Endothelial cell of umbilical vein (primary cell): ENCODE data around the gene EMC8. TPM values are rescaled to one million over a fixed set of nuclear protein-coding genes. Genes with fewer than 3 reads are reported as not detected.

ENCODE experiments used
- BruUV-seq: library from RNA; stranded (reverse); fragments of 400-500 nt; replicated peaks from 2 replicates; lab custom pipeline; 2021; lab: Mats Ljungman, UMichigan
- CTCF ChIA-PET: fragments of 300-600, 350-600 bp; sonication (Branson Sonifier 250); formaldehyde crosslinking; loops from one replicate; lab custom pipeline; 2021; ENCODE audit warnings: antibody characterized with exemption, inconsistent platforms; lab: Charles Lee
- POLR2A ChIA-PET: fragments of 300-600, 350-600 bp; sonication (Branson Sonifier 250); formaldehyde crosslinking; loops from one replicate; lab custom pipeline; 2021; ENCODE audit warnings: antibody characterized with exemption, inconsistent platforms; lab: Charles Lee
- DNase-seq: peaks from one replicate; pipeline ENCODE4 v3.0.0-alpha.2; 2011; ENCODE audit warnings: low read depth, low spot score
- FAIRE-seq: peaks from 2 replicates; lab custom pipeline; 2011; peaks lifted over from hg19 to GRCh38; lab: Jason Lieb, UNC
- H2AFZ ChIP-seq: 2 replicates; pipeline ENCODE4 v1.6.0; 2012; ENCODE audit warnings: low read depth, low read length, control low read depth, inconsistent platforms
- H3K27ac ChIP-seq: 2 replicates; pipeline ENCODE4 v1.5.1; 2011; ENCODE audit warnings: low read depth, mild to moderate bottlenecking, control low read depth, low read length, moderate library complexity; ENCODE audit not compliant: insufficient read depth
- H3K27me3 ChIP-seq, 2 experiments: 2 replicates each; pipeline versions ENCODE4 v1.6.0 to v1.6.1; 2011; ENCODE audit warnings: low read length in 2 of 2, mixed read lengths in 1 of 2; ENCODE audit not compliant: control insufficient read depth in 2 of 2, insufficient read depth in 2 of 2
- H3K36me3 ChIP-seq, 2 experiments: 2 replicates in 1 of 2; 3 replicates in 1 of 2; pipeline ENCODE4 v1.5.1; 2011; ENCODE audit warnings: low read length in 2 of 2, mild to moderate bottlenecking in 1 of 2, moderate library complexity in 1 of 2; ENCODE audit not compliant: control insufficient read depth in 2 of 2, insufficient read depth in 2 of 2; ENCODE audit errors: extremely low read depth in 1 of 2
- H3K4me1 ChIP-seq: 3 replicates; pipeline ENCODE4 v1.5.1; 2011; ENCODE audit warnings: mild to moderate bottlenecking, low read length; ENCODE audit not compliant: control insufficient read depth, insufficient read depth; ENCODE audit errors: extremely low read depth
- H3K4me2 ChIP-seq: 2 replicates; pipeline ENCODE4 v1.6.1; 2011; ENCODE audit warnings: low read length, control low read depth, mixed read lengths; ENCODE audit not compliant: insufficient read depth
- H3K4me3 ChIP-seq, 3 experiments: fragments of 200-600 bp in 1 of 3; sonication (generic), shearing (Covaris generic) in 1 of 3; replicated peaks in 1 of 3; 2 replicates each; pipeline ENCODE4 v1.5.1; 2011 to 2016; ENCODE audit warnings: control low read depth in 3 of 3, low read length in 3 of 3, mild to moderate bottlenecking in 2 of 3, inconsistent platforms in 1 of 3, low read depth in 1 of 3, moderate library complexity in 1 of 3; ENCODE audit not compliant: insufficient read depth in 1 of 3
- H3K79me2 ChIP-seq: 2 replicates; pipeline ENCODE4 v1.6.0; 2012; ENCODE audit warnings: low read length, inconsistent platforms; ENCODE audit not compliant: control insufficient read depth, insufficient read depth
- H3K9ac ChIP-seq: replicated peaks from 2 replicates; pipeline ENCODE3; 2011; ENCODE audit warnings: low read length, control low read depth; ENCODE audit not compliant: insufficient read depth; ENCODE audit errors: extremely low read depth
- H3K9me1 ChIP-seq: replicated peaks from 3 replicates; pipeline ENCODE4 v1.6.0; 2011; ENCODE audit warnings: mild to moderate bottlenecking, low read length; ENCODE audit not compliant: control insufficient read depth, insufficient read depth; ENCODE audit errors: extremely low read depth
- H3K9me3 ChIP-seq: replicated peaks from 2 replicates; pipeline ENCODE4 v1.5.1; 2012; ENCODE audit warnings: low read length, inconsistent platforms; ENCODE audit not compliant: control insufficient read depth, insufficient read depth
- H4K20me1 ChIP-seq: replicated peaks from 2 replicates; pipeline ENCODE3; 2011; ENCODE audit warnings: mild to moderate bottlenecking, low read length; ENCODE audit not compliant: control insufficient read depth, insufficient read depth; ENCODE audit errors: extremely low read depth
- CTCF ChIP-seq, 2 donors: IDR thresholded peaks; 1 replicate in 1 of 2; 2 replicates in 1 of 2; pipeline ENCODE4 v1.5.1; 2011; ENCODE audit warnings: low read length in 2 of 2, mild to moderate bottlenecking in 2 of 2, moderate library complexity in 2 of 2, control low read depth in 1 of 2, inconsistent platforms in 1 of 2, low read depth in 1 of 2; ENCODE audit not compliant: insufficient read depth in 1 of 2; ENCODE audit errors: extremely low read depth in 1 of 2
- EZH2 ChIP-seq: IDR thresholded peaks from 2 replicates; pipeline ENCODE4 v1.6.1; 2012; ENCODE audit warnings: borderline replicate concordance, low read depth, mild to moderate bottlenecking, moderate library complexity, low read length, inconsistent platforms; ENCODE audit not compliant: severe bottlenecking
- FOS ChIP-seq: IDR thresholded peaks from 2 replicates; pipeline ENCODE4 v1.6.1; 2011; ENCODE audit warnings: mild to moderate bottlenecking, low read length, moderate library complexity, borderline replicate concordance; ENCODE audit not compliant: insufficient read depth
- GATA2 ChIP-seq: IDR thresholded peaks from 2 replicates; pipeline ENCODE4 v1.7.0; 2011; ENCODE audit warnings: low read depth, mild to moderate bottlenecking, moderate library complexity, mixed read lengths, low read length; ENCODE audit not compliant: insufficient read length, insufficient read depth
- JUN ChIP-seq: IDR thresholded peaks from 2 replicates; pipeline ENCODE4 v1.6.1; 2011; ENCODE audit warnings: borderline replicate concordance, low read depth; ENCODE audit not compliant: insufficient read length, insufficient read depth
- MAX ChIP-seq: IDR thresholded peaks from 2 replicates; pipeline ENCODE4 v1.6.1; 2011; ENCODE audit not compliant: insufficient read depth, insufficient read length
- MYC ChIP-seq: IDR thresholded peaks from one replicate; pipeline ENCODE4 v1.6.1; 2011; ENCODE audit warnings: mild to moderate bottlenecking, low read depth, low read length
- POLR2A ChIP-seq: IDR thresholded peaks from 2 replicates; pipeline ENCODE4 v1.6.1; 2012; ENCODE audit warnings: low read depth, mild to moderate bottlenecking, control low read depth, low read length
- POLR2AphosphoS5 ChIP-seq: IDR thresholded peaks from 2 replicates; pipeline ENCODE4 v1.6.1; 2012; ENCODE audit warnings: low read depth, mild to moderate bottlenecking, control low read depth, low read length, moderate library complexity; ENCODE audit not compliant: insufficient read depth
- dilution Hi-C: fragments of 300-500 bp; cut with MboI; formaldehyde crosslinking; loops from one replicate; pipeline ENCODE4 v1.15.0; 2019; ENCODE audit warnings: low sequenced_read_pairs; ENCODE audit not compliant: extremely low pct_ligation_motif_present
- intact Hi-C: fragments of 100-400 bp; cut with micrococcal nuclease; formaldehyde crosslinking; loops from one replicate; pipeline ENCODE4 v1.10.0; 2022
- polyA plus RNA-seq, 4 experiments: library from polyadenylated mRNA; depleted of rRNA in 3 of 4; stranded (reverse) in 3 of 4; unstranded in 1 of 4; fragments of >200 nt; gene quantifications; 2 replicates each; pipeline versions ENCODE4 v1.2.1 to v1.2.3, GENCODE V29; 2011 to 2012; ENCODE audit warnings: missing spikeins in 1 of 4
- total RNA-seq: library from RNA; stranded (reverse); gene quantifications from 2 replicates; pipeline ENCODE4 v1.2.3, GENCODE V29; 2021

EMC8 gene
- total and polyA plus RNA-seq, 2 donors (not counting 3 experiments of a cell fraction or from before 2014, with no cell fraction given), result 51.2 to 59.6 TPM

- intact Hi-C loops, result no loop called here
- Histone ChIP-seq H3K4me3 (no peak overlapping the region), H4K20me1 (no peaks in the 10 kb centered on the region), H3K36me3 (no peaks in the 10 kb centered on the region), H3K9ac (no peak overlapping the region), H3K79me2 (no peaks in the 10 kb centered on the region), H3K9me1 (no peaks in the 10 kb centered on the region), H2AFZ (no peak overlapping the region), H3K27ac (no peak overlapping the region), H3K4me2 (no peak overlapping the region), H3K4me1 (no peaks in the 10 kb centered on the region), H3K27me3 (no peaks in the 10 kb centered on the region), H3K9me3 (no peaks in the 10 kb centered on the region)
- FAIRE-seq (no peak), DNase-seq (no peak)
- dilution Hi-C loops, result no loop called here
- BruUV-seq, result no TSS peak
- POLR2A ChIA-PET, result no interaction called here
- TF ChIP-seq POLR2AphosphoS5, result no peak
- TF ChIP-seq GATA2, result no peak
- no peak for TF ChIP-seq JUN
- no peak for TF ChIP-seq FOS
- TF ChIP-seq POLR2A, result no peak
- no peak for TF ChIP-seq EZH2
- no peak for TF ChIP-seq MAX
- no peak for TF ChIP-seq CTCF (IDR thresholded peaks at IDR 0.05; ENCODE audit: extremely low read depth in 1 of 2, insufficient read depth in 1 of 2, low read depth in 1 of 2, low read length in 2 of 2)
- no peak for TF ChIP-seq MYC
- CTCF ChIA-PET, result no interaction called here
Observed at GRCh38 chr16:85840801-85841200, 41.5 kb upstream of the EMC8 start.
